IPS-NIHi7 (cell line): ENCODE data around the gene TOP2A.

ENCODE experiments used
- DNase-seq: peaks from one replicate; pipeline ENCODE4 v3.0.0; 2012; ENCODE audit warnings: mixed read lengths; ENCODE audit errors: extremely low spot score

Gene TOP2A

DNA sequence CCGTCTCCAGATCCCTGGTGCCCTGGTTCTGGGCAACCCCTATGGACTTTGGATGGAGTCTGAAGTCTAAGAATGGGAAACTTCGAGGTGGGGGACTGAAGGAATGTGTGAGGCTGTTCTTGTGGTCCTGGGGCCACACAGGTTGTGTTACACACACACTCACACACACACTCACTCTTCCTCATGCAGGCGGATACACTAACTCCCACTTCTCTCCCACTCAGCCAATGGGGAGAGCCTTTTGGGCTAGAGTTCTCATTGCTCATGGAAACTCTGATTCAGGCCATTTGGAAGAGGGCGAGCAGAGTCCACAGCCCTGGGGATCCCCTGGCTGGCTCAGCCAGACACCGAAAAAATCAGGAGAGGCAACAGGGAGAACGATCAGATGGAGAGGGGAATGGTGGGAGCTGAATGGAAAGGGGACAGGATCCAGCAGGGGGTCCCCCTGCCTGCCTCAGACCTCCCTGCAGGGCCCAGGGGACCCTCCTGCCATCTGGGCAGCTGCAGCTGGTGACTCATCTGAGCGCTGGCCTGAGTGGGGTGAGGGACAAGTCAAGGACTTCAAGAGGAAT is 34.6 kb upstream of the TOP2A start:
- DNase-seq, result no peak

DNA sequence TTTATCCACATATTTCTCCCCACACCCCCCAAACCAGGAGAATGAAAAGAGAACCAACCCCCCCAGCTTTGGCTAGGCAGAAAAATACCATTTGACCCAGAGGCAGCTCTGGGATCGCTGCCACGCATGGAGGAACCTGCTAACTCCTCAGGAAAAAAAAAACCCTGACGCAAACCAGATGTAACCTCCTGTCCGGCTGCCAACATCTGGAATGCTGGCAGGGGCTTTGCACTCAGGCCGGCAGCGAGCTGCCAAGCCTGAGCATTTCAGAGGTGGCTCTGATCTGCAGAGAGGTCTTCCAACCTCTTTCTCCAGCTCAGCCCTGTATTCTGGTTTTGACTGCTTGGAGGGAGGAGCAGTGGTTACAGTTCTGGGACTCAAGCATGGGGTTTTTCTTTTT is 33.7 kb upstream of the TOP2A start:
- no peak for DNase-seq

DNA sequence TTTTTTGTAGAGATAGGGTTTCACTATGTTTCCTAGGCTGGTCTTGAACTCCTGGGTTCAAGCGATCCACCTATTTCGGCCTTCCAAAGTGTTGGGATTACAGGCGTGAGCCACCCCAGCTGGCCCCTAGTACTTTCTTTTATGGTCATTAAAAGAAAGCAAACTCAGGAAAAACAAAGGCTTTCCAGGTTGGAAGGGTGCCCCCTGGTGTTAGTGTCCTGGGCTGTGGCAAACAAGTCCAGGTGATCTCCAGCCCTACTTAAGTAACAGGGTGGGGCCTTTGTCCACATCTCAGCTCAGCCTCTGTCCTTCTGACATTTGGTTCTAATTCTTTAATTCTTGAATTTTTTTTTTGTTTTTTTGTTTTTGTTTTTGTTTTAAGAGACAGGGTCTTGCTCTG is 32.5 kb upstream of the TOP2A start:
- peak; percentile 65 for DNase-seq

DNA sequence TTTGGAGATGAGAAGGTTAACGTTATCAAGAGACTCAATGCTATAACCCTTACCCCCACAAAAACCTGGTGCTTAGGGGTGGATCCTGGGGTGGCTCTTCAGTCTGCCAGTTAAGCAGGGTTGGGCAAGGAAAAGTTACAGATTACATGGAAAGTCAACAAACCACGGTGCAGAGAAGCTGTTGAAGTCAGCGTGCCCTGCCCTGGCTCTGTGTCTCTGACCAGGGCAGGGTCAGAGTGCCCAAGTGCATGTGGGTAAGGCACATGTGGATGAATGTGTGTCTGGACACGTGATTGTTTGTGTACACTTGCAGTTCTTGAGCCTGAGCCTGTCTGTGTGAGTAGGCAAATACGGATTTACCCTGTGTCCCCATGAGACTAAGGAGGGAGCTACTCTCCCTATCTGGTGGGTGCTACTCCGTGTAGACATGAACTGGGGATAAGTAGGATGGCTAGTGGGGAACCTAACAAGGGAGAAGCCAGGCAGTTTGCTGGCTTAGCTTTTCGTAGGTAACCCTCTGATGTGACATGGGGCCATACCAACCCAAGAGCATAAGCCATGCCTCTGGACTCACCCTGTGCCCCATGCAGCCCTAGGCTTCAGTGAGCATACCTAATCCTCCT is 31.1 kb upstream of the TOP2A start:
- DNase-seq, result no peak

DNA sequence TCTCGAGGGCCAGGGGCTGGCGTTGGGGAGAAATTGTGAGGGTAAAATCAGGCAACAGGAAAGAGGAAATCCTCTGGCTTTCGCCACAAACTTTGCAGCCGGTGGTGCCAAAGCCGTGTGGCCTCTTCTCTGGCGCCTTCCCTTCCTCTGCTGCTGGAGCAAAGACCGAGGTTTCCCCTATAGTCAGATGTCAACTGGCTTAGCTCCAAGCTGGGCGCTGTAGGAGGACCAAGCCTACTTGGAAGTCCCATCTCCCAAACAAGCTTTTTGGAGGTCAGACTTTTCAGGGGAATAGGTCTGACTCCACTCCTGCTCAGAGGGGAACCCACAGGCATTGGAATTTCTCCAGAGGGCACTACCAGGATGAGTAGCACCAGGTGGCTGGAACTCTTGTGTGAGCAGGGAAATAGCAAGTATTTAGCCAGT is 30.5 kb upstream of the TOP2A start:
- no peak for DNase-seq

DNA sequence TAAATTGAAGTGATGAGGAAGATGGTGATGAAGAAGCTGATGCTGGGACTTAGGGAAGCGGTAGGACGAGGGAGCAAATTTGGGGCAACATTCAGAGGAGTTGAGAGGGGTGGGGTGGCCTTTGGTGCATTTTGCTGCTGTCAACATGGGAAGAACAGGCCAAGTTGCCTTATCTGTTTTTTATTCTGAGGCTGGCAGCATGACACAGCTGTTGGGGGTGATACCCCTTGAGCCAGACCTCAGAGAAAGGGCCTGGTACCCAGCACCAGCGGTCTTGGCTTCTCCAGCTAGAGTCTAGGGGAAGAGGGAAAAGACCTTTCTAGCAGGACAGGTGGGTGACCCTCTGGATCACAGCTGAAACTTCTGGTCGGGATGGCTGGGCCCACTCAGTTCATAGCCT is 30.1 kb upstream of the TOP2A start:
- DNase-seq, result no peak

DNA sequence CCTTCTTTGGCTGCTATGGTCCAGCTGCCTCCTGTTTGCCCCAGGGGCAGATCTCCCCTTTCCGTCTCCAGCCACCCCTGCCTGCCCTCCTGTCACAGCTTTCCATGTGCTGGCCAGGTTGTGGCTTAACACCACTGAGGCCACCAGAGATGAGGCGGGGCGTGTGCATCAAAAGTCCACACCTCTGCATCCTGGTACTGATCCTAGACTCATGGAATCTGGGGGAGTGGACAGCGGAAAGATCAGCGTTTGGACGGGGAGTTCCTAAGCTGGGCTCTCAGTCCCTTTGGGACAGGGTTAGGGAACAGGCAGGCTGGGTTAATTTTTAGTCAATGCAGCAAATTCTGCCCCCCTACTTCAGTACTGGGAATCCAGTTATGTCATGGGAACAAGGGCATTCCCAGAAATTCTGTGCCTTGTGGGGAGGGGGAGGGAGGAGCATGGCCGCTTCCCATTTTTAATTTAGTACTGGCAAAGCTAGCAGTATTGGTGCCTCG is 29.5 kb upstream of the TOP2A start:
- no peak for DNase-seq

DNA sequence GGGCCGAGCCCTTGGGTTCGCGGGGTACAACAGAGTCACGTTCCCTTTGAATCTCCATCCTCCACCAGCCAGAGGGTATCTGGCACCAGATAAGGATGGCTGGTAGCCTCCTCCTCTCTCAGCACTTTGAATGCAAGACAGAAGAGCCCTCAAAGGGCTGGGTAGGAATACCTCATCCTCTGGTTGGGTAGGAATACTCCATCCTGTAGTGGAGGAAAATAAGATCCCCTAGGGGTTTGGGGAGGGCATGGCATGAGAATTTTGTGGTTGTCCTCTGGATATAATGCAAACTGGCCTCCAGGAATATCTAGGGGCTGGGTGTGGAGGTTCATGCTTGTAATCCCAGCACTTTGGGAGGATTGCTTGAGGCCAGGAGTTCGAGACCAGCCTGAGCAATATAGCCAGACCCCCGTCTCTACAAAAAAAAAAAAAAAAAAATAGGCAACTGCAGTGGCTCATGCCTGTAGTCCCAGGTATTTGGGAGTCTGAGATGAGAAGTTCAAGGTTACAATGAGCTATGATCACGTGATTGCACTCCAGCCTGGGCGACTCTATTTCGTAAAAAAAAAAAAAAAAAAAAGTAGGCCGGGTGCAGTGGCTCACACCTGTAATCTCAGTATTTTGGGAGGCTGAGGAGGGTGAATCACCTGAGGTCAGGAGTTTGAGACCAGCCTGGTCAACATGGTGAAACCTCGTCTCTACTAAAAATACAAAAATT is 28.2 kb upstream of the TOP2A start:
- no peak for DNase-seq

DNA sequence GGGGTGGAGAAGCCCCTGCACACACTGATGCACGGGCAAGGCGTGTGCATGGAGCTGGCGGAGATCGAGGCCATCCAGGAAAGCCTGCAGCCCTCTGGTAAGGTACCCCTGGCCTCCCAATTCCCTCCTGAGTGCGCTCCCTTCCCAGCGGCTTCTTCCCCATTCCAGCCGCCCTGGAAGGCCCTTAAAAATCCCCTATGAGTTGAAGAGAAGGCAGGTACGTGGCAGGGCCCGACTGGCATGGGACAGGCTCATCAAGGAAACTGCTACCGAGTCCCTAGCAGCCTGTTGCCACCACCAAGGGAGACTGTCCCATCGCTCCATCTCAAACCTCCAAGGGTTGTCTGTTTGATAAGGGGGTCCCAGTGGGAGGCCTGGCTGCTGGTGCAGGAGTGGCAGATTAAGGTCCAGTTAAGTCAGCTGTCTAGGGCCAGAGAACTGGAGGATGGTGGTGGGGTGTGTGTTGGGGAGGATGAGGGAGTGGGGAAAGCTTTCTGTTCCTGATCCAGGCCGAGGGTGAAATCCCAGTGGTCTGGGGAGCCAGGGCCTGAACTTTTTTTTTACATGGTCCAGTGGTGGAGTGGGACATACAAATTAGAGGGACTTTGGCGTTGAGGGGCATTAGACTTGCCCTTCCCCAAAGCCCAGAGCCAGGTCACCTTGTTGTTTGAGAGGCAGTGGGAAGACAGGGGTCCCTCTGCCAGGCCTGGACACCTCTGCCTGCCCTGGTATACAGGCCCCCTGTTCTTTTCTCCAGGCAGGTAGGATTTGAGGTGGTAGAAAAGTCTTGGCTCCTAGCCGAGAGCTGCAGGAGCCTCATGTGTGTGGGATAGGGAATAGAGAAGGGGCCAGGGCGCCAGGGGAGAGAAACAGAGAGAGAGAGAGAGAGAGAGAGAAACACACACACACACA is 26.5 kb upstream of the TOP2A start:
- DNase-seq, result no peak

DNA sequence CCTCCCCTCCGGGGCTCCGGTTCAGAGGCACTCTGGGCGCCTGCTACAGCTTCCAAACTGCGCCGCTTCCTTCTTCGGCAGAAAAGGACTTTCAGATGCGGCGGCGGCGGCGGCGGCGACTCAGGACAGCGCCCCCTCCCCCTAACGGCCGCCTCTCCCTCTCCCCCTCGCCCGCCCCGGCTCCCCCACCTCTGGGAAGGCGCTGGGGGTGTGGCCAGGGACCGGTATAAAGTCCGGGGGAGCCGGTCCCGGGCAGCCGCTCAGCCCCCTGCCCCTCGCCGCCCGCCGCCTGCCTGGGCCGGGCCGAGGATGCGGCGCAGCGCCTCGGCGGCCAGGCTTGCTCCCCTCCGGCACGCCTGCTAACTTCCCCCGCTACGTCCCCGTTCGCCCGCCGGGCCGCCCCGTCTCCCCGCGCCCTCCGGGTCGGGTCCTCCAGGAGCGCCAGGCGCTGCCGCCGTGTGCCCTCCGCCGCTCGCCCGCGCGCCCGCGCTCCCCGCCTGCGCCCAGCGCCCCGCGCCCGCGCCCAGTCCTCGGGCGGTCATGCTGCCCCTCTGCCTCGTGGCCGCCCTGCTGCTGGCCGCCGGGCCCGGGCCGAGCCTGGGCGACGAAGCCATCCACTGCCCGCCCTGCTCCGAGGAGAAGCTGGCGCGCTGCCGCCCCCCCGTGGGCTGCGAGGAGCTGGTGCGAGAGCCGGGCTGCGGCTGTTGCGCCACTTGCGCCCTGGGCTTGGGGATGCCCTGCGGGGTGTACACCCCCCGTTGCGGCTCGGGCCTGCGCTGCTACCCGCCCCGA is 25.7 kb upstream of the TOP2A start, which contains the start of gene IGFBP4:
Gene IGFBP4 (plus strand): TSS at position 255 of the 792 bp plus-strand sequence. CDS start 286 bp downstream, at position 541.
- peak; percentile 83 for DNase-seq

DNA sequence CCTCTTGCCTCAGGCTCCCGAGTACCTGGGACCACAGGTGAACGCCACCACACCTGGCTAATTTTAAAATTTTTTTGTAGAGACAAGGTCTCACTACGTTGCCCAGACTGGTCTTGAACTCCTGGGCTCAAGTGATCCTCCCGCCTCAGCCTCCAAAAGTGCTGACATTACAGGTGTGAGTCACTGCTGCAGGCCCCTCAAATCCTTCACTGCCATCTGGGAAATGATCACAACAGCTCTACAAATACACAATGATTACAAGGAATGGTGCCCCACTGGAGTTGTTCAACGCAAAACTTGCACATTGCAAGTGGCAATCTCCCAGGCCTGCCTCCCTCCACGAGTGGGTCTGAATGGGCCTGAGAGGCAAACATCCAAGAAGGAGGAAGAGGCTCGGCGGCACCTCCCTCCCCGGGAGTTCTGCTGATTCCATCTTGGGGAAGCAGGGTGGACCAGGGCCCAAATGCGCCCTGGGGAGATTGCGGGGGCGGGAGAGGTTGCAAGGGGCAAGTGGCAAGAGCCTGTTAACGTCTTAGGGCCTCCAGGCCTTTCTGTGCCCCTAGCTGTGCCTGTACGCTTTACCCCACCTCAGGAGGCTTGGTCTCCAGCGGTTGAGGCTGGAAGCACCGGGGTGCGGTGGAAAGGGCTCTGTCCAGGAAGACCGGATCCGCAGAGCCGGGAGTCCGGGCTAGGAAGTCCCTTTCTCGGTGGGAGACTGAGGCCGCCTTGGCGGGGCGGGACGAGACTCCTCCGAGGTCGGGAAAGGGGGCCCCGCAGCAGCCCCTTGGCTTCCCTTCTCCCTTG is 24.9 kb upstream of the TOP2A start:
- peak; percentile 39 for DNase-seq

DNA sequence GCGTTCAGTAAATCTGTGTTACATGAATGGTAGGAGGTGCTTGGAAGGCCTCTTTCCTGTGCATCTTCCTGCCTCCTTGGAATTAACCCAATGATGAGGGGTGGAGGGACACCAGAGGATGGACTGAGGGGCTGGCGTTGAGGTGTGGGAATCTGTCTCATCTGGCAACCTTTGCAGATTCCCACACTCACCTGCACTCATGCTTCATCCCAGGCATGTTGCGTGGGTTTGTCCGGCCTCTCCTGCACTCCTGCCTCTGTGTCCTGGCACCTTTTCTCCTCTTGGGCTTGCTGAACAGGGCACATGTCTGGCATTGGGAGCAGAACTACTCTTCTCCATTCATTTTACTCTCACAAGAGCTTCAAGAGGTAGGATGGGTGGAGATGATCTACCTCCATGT is 22.5 kb upstream of the TOP2A start:
- no peak for DNase-seq

DNA sequence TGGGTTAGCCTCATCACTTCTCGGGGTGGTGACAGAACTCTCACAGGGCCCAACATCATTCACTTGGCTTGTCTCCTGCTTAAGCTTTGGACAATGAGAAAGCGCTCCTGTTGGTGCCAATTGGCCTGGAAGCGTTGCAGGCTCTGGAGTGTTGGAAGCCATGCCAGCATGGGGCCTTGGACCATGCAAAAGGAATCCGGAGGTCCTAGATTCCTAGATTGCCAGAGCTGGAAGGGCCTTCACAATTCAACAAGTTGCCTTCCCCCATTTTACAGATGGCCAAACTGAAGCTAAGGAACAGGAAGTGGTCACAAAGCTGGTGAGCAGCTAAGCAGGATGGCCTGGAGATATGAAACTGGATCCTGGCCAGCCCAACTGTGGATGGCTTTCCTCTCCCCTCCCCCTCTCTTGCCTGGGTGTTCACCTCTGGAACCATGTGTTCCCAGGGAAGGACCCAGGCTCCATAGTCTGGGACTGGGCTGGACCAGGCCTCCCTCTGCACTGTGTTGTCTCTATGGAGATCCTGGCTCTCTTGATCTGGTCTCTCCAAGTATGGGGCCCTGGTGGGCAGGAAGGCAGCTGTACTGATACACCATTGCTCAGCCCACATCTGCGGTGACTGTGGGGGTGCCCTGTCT is 19.5 kb upstream of the TOP2A start:
- no peak for DNase-seq

DNA sequence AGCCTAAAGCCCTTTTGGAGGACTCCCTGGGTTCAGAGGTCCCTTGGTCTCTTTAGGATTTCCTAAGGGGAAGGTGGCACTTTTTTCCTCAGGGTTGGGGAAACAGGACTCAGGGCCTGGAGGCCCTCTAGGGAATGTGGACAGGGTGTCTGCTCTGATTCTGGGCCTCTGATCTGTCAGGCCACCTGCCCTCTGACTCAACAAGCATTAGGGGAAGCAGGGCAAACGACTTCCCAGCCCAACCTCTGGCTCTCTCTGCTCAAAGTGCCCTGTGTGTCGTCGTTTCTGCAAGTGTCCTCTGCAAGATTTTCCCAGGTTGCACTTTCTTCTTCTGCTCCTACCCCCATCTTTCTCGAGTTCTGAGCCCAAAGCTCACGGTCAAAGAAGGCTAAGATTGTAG is 18.9 kb upstream of the TOP2A start:
- DNase-seq, result no peak

DNA sequence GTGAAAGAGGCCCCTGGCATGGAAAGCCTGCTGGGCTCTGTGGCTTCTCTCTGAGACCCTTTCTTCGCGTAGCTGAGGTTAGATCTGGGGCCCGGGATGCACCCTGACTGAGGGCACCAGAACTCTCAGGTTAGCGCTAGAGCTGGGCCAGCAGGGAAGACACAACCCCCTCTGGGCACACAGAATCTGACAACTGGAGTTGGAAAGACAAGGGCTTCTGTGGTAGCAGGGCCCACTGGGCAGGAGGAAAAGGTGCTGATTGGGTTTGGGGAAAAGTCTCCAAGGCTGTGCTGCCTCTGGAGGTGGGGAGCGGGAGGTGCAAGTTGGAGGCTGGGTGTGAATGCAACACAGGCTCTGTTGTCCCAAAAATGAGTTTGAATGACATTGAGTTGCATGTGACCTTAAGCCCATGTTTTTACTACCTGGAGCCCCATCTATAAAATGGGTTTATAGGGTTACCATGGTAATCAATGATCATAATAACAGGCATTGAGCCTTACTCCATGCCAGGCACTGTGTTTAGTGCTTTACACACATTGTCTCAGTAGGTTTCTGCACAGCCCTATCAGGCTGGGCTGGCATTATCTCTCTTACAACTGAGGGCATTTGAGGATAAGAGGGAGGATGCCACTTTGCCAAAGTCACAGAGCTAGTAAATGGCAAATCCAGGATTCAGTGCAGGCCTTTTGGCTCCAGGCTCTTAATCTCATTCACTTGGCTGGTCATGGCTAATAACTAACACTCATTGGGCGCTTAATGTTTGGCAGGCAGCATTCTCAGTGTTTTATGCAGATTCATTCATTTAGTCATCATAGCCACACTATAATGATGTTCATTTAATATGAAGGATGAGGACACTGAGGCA is 16.1 kb upstream of the TOP2A start:
- DNase-seq, result peak; percentile 71

DNA sequence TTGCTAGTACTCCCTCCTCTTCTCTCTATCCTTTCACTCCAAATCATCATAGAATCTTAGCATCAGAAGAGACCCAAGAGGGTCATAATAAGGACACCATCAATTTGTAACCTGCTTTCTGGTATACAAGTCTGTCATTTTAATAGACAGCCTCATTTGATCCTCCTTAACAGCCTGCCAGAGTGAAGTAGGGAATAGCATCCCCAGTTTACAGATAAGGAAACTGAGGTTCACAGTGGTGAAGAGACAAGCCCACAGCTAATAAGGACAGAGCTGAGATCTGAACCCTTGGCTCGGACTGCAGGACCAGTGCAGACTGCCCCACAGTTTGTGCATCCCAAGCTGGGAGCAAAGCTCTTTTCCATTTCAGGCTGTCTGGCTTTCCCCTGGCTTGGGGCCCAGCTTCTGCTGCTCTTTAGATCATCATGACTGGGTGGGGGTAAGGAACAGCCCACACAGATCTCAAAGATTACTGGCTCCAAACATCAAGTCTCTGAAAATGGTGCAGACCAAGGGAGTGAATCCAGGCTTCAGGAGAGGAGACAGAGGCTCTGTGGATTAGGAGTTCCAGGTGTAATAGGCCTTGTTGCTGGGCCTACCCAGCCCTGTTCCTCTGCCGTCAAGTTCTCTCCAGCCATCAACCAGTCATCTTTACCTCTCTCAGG is 15.3 kb upstream of the TOP2A start:
- DNase-seq, result no peak

DNA sequence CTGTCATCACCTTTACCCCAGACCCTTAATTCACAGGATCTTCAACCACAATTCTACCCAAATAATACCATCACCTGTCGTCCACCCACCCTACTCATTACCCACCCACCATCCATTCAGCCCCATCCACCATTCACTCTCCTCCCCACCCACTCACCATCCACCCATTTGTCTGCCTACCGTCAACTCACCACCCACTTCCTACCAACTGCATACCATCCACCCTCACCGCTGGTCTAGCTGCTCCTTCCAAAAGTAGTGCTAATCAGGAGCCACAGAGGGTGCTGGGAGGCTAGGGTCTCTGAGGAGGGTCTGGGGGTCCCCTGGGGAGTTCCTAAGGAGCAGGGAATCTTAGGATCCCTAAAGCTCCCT is 13.5 kb upstream of the TOP2A start:
- no peak for DNase-seq
